Measurements from ENCODE around the gene EYA2.

The EYA2 gene

DNA sequence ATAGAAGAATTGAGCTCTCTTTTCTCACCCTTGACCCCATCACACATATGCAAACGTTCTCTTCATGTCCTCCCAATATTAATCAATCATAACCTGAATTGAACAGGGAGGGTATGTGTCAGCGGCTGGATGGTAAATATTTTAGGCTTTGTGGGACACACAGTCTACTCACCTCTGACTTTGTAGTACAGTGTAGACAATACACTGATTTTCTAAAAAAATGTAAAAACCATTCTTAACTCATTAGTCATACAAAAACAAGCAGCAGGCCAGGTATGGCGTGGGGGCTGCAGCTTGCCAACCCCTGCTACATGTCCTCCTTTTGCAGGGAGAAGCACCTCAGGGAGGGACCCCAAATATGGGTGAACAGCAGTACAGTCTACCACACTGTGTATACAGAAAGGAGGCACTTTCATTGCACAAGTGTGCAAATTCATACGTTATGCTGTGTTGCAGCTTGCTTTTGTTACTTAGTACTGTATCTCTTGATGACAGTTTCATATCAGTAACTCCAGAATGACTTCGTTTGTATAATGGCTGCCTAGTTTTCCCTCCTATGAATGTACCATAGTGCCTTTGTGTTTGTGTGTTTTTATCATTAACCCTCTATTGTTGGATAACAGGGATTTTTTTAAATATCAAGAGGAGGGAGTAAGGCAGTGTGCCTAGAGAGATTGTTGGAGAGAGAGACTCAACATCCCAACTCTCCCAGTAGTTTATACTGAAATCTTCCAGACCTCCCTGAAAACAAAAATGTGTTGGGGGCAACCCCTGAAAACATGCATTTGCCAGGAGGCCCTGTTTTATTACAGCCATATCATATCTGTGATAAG lies 247.5 kb downstream of the EYA2 start:
- DNase-seq (ENCODE audit: low spot score): no peak

DNA sequence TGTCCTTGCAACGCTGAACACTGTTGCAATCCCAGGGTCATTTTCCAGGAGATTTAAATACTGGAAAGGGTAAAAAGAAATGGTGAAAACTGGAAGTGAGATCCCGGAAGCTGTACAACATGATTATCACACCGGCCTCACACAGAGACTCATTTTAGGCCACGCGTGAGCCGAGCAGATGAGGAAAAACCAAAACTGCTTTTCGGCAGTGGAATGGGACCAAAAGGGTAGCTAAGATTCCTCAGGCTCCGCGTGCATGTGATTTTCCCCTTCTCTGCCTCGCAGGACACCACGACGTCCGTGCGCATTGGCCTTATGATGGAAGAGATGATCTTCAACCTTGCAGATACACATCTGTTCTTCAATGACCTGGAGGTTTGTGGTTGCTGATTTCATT lies 248.1 kb downstream of the EYA2 start:
- DNase-seq (ENCODE audit: low spot score): no peak

DNA sequence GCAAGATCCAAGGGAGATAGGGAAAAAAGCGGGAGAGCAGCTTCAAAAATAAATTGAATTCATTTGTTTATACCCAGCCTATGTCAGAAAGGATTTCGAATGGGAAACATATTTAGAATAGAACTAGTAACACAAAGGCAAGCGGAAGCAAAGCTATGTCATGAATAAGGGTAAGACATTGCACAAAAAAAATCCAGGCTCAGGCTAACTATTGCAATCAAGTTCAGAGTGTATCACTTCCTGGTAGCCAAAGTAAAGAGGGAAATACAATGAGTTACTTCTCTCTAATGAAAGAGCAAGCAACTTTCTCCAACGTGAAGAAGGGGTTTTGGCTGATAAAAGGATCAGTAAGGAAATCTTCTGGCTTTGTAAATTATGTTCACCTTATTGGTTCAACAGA lies 249.0 kb downstream of the EYA2 start:
- DNase-seq (ENCODE audit: low spot score): no peak

DNA sequence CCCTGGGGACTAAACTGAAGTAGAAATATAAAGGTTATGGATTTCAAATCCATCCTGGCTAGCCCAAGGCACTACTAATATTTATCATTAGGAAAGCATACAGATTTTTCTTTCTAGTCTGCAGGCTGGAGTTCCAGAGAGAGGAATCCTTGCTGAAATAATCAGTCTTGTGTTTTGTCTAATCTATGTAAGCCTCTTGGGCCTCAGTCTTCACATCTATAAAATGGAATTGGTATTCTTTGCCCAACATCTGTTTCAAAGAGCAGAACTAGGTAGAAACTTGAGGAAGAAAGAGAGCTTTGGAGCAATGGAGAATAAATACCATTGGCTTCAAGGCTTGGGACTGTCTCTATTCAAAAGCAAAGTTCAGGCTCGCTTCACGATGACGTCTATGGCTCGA lies 249.8 kb downstream of the EYA2 start:
- DNase-seq (ENCODE audit: low spot score): no peak

DNA sequence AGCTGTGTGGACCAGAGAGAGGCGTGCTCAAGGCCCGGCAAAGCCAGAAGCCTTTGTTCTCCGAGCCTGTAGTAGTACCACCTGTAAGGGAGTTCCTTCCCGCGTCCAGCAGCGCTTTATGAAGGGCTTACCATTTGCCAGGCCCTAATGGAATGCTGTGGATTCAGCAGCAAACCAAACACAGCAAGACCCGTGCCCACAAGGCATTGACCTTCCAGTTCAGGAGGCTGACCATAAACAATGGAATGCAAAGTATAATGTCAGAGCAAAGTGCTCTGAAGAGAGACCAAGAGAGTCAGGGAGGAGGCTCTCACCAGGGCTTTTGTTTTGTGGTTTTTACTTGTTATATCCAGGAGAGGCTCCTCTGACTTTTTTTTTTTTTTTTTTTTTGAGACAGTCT lies 252.0 kb downstream of the EYA2 start:
- no peak for DNase-seq (ENCODE audit: low spot score)

DNA sequence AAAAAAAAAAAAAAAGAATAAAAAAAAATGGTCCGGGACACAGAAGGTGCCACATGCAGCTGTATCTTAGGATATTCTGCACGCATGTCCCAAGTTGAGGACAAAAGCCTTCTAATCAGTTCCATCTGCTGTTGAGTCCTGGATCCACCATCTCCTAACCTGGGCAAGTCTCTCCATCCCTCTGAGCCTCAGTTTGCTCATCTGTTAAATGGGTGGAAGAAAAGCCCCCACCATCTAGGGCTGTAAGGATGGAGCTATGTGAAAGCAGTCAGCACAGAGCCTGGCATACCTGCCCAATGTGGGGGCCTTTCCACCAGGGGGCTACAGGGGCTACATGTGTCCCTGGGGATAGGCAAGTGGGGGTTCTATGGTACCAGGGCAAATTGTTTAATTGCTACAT lies 253.4 kb downstream of the EYA2 start:
- DNase-seq (ENCODE audit: low spot score): no peak

DNA sequence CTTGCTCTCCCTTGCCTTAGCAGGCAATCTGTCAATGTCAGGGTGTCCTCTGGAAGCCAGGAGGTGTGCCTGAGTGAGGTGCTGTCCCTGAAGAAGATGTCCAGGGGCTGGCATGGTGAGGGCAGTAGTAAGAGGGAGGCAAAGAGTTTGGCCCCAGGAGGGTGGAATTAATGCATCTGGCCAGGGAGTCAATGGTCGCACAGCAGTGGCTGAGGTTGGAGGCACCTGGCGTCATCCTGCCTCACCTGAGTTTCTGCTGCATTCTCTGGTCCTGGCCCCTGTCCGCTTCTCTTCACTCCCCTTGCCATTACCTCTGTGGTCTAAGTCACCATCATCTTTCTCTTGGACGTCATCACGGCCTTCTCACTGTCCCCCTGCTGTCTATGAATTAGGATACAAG lies 255.3 kb downstream of the EYA2 start:
- no peak for DNase-seq (ENCODE audit: low spot score)

DNA sequence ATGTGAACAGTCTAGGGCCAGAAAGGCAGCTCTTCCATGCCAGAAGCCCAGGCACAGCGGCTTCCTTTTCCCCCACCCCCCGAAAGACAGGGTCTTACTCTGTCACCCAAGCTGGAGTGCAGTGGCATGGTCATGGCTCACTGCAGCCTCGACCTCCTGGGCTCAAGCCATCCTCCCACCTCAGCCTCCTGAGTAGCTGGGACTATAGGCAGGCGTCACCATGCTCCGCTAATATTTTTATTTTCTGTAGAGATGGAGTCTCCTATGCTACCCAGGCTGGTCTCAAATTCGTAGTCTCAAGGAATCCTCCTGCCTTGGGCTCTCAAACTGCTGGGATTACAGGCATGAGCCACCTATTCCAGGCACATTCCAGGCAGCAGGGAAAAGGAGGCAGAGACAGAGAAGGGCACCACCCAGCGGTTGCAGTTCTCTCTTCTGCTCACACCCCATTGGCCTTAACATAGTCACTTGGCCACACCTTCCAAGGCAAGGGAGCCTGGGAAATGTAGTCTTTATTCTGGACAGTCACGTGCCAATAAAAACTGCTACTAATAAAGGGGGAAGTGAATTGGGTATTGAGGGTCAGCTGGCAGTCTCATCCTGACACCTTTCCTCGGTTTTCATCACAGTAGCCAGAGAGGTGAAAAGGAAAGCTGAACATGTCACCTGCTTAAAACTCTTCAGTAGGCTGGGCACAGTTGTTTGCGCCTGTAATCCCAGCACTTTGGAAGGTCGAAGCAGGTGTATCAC lies 255.9 kb downstream of the EYA2 start:
- DNase-seq (ENCODE audit: low spot score): no peak

DNA sequence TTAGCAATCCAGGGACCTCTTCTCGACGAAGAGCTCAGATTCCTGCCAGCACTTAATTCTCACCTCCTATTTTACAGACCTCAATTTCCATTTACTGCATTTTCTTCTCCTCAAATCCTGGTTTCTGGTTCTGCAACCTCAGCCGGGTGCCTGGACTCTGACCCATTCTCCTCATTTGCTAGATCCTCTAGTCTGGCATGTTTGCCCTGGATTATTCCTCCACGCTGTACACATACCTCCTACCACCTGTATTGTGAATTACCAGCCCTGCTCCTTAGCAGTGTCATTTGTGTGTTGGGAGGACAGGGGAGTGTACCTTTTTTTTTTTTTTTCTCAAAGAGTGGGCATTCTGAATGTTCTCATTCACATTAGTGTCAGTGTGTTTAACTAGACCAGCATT lies 257.4 kb downstream of the EYA2 start:
- no peak for DNase-seq (ENCODE audit: low spot score)

DNA sequence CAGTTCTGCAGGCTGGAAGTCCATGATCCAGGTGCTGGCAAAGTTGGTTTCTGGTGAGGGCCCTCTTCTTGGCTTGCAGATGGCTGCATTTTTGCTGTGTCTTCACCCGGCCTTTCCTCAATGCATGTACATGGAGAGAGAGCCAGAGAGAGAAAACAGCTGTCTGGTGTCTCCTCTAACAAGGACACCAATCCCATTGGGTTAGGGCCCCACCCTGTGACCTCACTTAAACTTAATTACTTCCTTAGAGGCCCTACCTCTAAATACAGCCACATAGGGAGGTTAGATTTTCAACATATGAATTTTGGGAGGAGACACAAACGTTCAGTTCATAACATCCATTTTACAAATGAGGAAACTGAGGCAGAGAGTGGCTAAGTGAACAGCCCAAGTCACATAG lies 259.4 kb downstream of the EYA2 start:
- DNase-seq (ENCODE audit: low spot score): no peak

DNA sequence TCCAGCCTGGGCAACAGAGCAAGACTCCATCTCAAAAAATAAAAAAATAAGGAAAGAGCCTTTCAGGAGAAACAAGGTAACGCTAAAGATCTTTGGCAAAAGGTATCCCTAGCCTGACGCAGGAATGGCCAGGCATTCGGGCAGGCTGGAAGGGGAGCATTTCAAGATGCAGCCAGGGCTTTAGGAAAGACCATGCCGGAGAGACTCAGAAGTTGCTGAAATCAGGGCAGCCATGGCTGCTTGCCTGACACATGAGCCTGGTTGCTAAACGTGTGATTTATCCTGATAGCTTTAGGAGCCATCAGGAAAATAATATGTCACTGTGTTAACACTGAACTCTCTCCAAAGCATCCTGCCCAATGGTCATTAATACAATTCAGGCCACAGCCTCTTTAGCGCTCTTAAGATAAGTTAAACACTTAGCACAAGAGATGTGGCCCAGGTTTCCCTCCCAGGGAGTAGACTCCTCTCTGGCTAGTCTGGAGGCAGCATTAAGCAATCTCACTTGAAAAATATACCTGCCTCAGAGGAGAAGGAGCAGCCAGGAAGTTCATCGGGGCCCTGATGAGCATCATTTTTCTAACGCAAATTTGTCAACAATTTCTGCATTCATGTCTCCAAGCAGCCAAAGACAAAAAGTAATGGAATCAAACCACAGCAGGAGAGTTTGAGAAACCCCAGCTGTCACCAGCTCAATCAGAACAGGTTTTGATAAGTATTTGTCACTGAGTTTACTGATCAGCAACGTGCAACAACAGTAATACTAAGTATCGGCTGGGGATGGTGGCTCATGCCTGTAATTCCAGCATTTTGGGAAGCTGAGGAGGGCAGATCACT lies 261.9 kb downstream of the EYA2 start:
- DNase-seq (ENCODE audit: low spot score): no peak

DNA sequence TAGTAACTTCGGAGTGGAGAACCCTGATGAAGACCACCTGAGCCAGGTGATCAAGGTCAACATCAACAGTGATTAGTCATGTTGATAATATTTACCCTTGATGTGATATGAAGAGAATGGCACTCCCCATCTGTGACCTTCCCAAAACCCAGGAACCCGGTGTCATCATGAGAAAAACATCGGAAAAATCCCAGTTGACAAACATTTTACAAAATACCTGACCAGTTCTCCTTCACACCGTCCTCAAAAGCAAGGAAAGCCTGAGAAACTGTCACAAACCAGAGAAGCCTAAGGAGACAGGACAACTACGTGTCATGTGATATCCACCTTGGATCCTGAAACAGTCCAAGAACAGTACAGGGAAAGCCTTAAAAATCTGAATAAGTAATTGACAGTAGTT lies 264.5 kb downstream of the EYA2 start:
- DNase-seq (ENCODE audit: low spot score): no peak

DNA sequence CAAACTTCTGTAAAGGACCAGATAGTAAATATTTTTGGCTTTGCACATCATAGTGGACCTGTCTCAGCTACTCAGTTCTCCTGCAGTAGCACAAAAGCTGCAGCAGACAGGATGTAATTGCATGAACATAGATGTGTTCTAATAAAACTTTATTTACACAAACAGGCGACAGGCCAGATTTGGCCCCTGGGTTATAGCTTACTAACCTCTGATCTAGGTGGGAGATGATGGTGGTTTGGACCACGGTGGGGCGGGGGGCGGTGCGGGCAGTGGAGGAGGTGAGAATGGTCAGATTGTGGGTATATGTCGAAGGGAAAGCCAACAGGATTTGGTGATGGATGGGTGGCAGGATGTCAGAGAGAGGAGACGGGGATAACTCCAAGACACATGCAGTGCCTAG lies 265.6 kb downstream of the EYA2 start:
- DNase-seq (ENCODE audit: low spot score): no peak

DNA sequence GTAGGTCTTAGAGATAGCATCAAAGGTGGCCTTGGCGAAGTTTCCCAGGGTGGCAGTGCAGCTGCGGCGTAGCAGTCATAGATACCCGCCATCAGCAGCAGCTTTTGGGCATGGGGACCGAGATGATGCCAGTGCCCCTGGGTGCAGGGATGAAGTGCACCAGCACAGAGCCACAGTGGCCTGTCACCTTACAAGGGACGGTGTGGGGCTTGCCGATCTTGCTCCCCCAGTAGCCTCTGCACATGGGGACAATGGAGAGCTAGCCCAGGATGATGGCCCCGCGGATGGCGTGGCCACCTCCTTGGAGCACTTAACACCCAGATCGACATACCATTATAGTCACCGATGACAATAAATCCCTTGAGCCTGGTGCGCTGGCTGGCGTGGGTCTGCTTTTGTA lies 266.3 kb downstream of the EYA2 start:
- DNase-seq (ENCODE audit: low spot score): no peak

DNA sequence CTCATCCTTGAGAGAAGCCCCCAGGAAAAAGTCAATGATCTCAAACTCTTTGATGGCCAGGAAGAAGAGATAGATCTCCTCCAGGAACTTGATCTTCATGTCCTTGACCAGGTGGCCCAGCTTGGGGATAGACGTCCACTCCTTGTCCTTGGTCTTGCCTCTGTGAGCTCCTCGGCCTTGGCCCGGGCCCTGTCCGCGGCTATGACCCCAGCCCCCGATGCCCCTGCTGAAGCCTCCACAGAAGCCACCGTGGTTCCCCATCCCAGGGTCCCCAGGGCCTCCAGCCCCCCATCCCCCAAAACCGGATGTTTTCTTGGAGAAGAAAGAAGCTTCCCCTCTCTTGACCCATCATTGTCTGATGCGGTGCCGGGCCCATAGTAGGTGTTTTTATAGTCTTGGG lies 266.8 kb downstream of the EYA2 start:
- no peak for DNase-seq (ENCODE audit: low spot score)

DNA sequence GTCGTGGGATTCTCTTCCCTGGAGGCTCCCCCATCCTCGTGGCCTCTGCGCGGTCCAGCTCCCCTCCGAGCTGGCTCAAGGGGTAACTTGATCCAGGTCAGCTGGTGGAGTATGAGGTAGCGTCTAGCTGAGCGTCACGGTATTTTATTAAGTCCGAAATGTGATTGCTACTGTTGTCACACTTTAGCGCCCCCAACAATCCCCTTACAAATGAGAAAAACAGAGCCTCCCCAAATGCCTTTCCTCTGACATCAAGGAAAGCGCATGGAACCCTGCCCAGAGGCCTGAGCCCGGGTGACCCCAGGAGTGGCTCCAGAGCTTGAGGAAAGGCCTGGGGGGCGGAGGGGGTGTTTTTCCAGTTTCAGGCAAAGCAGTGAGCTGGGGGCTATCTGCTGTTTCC lies 269.5 kb downstream of the EYA2 start:
- DNase-seq (ENCODE audit: low spot score): no peak

DNA sequence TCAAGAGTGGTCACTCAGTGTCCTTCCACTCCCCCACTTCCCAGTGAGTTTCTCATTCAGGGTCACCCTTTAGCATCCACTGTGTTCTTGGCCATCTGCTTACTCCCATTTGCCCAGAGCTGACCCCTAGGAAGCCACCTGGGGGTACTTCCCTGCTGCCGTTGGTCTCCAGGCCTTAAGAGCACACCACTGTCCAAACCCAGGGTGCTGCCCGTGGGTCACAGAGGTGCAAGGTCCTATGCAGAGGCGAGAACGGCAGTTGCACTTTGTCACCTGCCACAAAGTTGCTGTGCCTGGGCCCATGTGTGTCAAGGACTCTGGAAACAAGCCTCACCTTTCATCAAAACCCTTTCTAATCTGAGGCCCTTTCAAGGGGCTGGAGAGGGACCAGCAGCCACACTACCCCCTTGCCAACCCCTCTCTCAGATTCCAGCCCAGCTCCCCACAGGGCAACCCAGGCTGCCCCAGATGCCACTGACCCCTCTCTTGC lies 270.8 kb downstream of the EYA2 start:
- no peak for DNase-seq (ENCODE audit: low spot score)

DNA sequence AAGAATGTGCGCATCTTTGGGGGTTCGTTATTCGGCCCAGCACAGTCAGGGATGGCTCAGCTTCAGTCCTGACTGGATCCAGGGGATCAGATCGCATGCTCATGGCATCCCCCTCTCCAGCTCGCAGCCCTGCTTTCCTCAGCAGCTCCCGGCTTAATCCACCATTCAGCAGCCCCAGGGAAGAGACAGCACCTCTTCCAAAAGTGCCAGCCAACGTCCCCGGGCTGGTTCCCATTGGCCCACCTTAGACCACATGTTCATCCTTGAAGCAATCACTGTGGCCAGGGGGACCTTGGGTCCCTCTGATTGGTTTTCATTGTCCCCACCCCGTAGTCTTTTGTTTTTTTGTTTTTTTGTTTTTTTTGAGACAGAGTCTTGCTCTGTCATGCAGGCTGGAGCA lies 273.2 kb downstream of the EYA2 start:
- no peak for DNase-seq (ENCODE audit: low spot score)

DNA sequence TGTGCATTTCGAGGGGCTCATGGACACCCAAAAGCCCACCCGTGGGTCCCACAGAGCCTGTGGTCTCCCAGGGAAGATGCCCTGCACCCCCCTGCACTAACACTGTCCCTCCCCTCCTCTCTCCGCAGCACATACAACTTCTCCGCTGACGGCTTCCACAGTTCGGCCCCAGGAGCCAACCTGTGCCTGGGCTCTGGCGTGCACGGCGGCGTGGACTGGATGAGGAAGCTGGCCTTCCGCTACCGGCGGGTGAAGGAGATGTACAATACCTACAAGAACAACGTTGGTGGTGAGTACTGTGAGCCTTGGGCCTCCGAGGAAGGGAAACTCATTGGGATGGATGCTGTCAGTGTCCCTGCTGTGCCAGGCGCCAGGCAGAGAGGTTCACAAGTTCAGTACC lies 277.9 kb downstream of the EYA2 start:
- no peak for DNase-seq (ENCODE audit: low spot score)

DNA sequence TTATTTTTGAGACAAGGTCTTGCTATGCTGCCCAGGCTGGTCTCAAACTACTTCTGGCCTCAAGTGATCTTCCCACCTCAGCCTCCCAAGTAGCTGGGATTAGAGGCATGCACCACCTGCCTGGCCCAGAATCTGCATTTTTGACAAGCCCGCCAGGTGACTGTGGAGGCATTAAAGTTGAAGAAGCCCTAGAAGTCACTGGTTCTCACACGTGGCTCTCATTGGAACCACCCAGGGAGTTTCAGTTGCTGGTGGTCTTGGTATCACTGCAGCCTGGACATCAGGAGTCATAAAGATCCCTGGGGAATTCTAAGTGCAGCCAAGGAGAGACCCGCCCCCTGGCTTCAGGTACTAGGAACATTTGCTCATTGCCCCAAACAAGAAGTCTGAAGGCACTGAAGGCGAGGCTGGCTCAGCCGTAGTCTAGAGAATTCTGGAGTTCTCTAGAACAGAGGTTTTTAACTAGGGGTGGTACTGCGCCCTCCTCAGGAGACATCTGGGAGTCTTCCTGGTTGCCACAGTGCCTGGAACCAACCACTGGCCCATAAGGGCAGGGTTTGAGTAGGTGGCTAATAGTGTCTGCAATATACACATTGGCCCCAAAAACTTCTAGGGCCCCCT lies 279.1 kb downstream of the EYA2 start:
- no peak for DNase-seq (ENCODE audit: low spot score)

DNA sequence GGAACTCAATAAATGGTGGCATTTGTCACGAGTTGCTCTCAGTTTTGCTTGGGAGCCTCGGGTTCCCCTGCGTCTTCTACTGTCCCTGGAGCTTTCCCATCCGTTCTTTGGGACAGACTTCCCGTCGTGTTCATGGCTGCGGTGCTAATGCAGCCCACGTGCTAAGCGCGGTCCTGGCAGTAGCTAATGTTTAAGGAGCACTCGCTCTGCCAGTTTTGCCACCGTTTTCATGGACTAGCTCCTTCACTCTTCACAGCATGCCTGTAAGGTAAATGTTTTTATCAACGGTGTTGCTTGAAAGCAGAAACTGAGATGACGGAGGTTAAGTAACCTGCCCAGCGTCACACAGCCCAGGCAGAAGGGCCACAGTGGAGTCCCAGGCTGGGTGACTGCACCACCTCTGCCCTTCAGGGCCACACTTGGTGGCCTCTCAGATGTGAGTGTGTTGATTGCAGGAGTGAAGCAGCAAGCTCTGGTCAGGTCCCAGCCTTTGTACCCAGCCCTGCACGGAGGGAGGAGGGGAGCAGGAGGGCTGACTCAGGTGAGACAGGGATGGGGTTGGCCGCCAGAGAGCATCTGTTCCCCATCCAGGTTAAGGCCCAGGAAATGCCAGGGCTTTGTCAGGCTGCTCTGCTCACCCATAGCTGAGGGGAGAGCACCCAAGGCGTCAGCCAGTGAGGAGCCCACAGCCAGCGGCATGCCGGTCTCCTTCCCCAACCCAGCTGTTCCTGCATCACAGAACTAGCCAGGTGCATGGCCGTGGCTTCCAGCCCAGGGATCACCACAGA lies 280.0 kb downstream of the EYA2 start:
- DNase-seq (ENCODE audit: low spot score): no peak
